ENCODE results near the gene GMNN. TPM values are rescaled to one million over a fixed set of nuclear protein-coding genes. Genes with fewer than 3 reads are reported as not detected.

Gene GMNN
- total RNA-seq, 1 experiment from 2014 or later, result 98.5 TPM

GRCh38 chr6:24832794-24833193 is 58.1 kb downstream of the GMNN start:
- CTCF ChIA-PET, result interaction anchor here (0.7 to 1.6 kb wide), 3 partner anchors 159 to 252 kb away, joined by 3 read pairs; no protein-coding TSS in a partner anchor
- no peaks in the 10 kb centered on the region for H3K27me3 Mint-ChIP-seq (ENCODE audit: low read depth)
- TF ChIP-seq E2F4 (CRISPR knock-in tag; IDR thresholded peaks at IDR 0.05; ENCODE audit: borderline replicate concordance, low read depth), result no peak
- TF ChIP-seq GTF2I (CRISPR knock-in tag; conservative IDR thresholded peaks at IDR 0.05), result no peak
- peaks cover 12% of the 10 kb centered on the region for H3K4me1 Mint-ChIP-seq
- POLR2A ChIA-PET, result no interaction called here
- H3K9me3 Mint-ChIP-seq, result no peaks in the 10 kb centered on the region
- no peaks in the 10 kb centered on the region for H3K36me3 Mint-ChIP-seq
- DNase-seq (ENCODE audit: low spot score) (no peak), ATAC-seq (no peak)
- H3K4me3 Mint-ChIP-seq, result no peak overlapping the region
- H3K27ac Mint-ChIP-seq, result no peak overlapping the region

- H3K4me3 Mint-ChIP-seq, result no peak overlapping the region
- ATAC-seq (no peak), DNase-seq (ENCODE audit: low spot score) (no peak)
- ChIA-PET POLR2A (interaction anchor here (0.6 kb wide), 1 partner anchor 75 kb away, joined by 3 read pairs; no protein-coding TSS in a partner anchor), CTCF (interaction anchor here (0.7 to 1.0 kb wide), 2 partner anchors 184 to 253 kb away, joined by 3 read pairs; no protein-coding TSS in a partner anchor)
- H3K36me3 Mint-ChIP-seq, result peaks cover 2% of the 10 kb centered on the region; the same call in 1 of the 2 replicates
- peaks cover 12% of the 10 kb centered on the region for H3K4me1 Mint-ChIP-seq
- H3K27ac Mint-ChIP-seq, result no peak overlapping the region
- H3K27me3 Mint-ChIP-seq (ENCODE audit: low read depth), result no peaks in the 10 kb centered on the region
- H3K9me3 Mint-ChIP-seq, result peaks cover 3% of the 10 kb centered on the region; the same call in 1 of the 2 replicates
- TF ChIP-seq ZNF512 (CRISPR knock-in tag; IDR thresholded peaks at IDR 0.05; ENCODE audit: borderline replicate concordance), result no peak
- TF ChIP-seq TEAD1 (CRISPR knock-in tag; IDR thresholded peaks at IDR 0.05), result no peak
- TF ChIP-seq ZNF416 (CRISPR knock-in tag; IDR thresholded peaks at IDR 0.05), result no peak
- TF ChIP-seq IRF2 (CRISPR knock-in tag; IDR thresholded peaks at IDR 0.05; ENCODE audit: borderline replicate concordance, low read depth), result no peak
- TF ChIP-seq E2F1 (CRISPR knock-in tag; IDR thresholded peaks at IDR 0.05), result no peak
- no peak for TF ChIP-seq SOX15 (CRISPR knock-in tag; IDR thresholded peaks at IDR 0.05)
- no peak for TF ChIP-seq PRRX2 (CRISPR knock-in tag; IDR thresholded peaks at IDR 0.05)
- TF ChIP-seq RELA (CRISPR knock-in tag; IDR thresholded peaks at IDR 0.05; ENCODE audit: borderline replicate concordance), result no peak
- no peak for TF ChIP-seq ZNF232 (CRISPR knock-in tag; IDR thresholded peaks at IDR 0.05)
- no peak for TF ChIP-seq E2F5 (CRISPR knock-in tag; IDR thresholded peaks at IDR 0.05)
- TF ChIP-seq GTF2I (CRISPR knock-in tag; conservative IDR thresholded peaks at IDR 0.05), result no peak
Observed at GRCh38 chr6:24833711-24834386, 59.1 kb downstream of the GMNN start.

Other genes with a start within 250 kb of the GMNN start
- gene KIAA0319, start 128.7 kb upstream of the GMNN start, total RNA-seq (2021), result 0.41 to 0.81 TPM (median 0.50 TPM) in 3 replicates
- gene TDP2, start 108.0 kb upstream of the GMNN start, total RNA-seq (2021), result 43.5 to 49.1 TPM (median 45.8 TPM) in 3 replicates
- 54.0 to 64.0 TPM (median 62.8 TPM) in 3 replicates for gene ACOT13, start 107.9 kb upstream of the GMNN start, total RNA-seq (2021)
- 74.3 to 86.4 TPM (median 75.9 TPM) in 3 replicates for gene C6orf62, start 55.8 kb upstream of the GMNN start, total RNA-seq (2021)
- gene ARMH2, start 24.0 kb downstream of the GMNN start, total RNA-seq (2021), result not detected in 3 replicates
- gene RIPOR2, start 161.0 kb downstream of the GMNN start, total RNA-seq (2021), result 11.3 to 13.5 TPM (median 11.9 TPM) in 3 replicates